Measurements from ENCODE around the gene CHCHD6.

- TF ChIP-seq CTCF (IDR thresholded peaks at IDR 0.05; ENCODE audit: extremely low read depth in 1 of 2, insufficient read depth in 1 of 2, low read depth in 1 of 2, low read length in 2 of 2) (no peak), POLR2A (IDR thresholded peaks at IDR 0.05; ENCODE audit: low read depth, low read length) (no peak), GATA2 (IDR thresholded peaks at IDR 0.05; ENCODE audit: insufficient read depth, insufficient read length, low read depth, low read length) (no peak), EZH2 (IDR thresholded peaks at IDR 0.05; ENCODE audit: borderline replicate concordance, low read depth, low read length, severe bottlenecking) (no peak)
Observed at GRCh38 chr3:126992216-126992615, 288.2 kb downstream of the CHCHD6 start.

All from endothelial cell of umbilical vein (primary cell).